T-helper 2 cell treated with Interferon-gamma antibody and Interleukin-4, amounts not matched to agents 100 ng/mL and 5 ng/mL, for 36 hours (primary cell): ENCODE measurements around the gene TBC1D22A. TPM values are rescaled to one million over a fixed set of nuclear protein-coding genes. Genes with fewer than 3 reads are reported as not detected.

Experiments used
- intact Hi-C: fragments of 100-400 bp; cut with micrococcal nuclease; formaldehyde crosslinking; loops from one replicate; pipeline ENCODE4 v1.15.1; 2023
- total RNA-seq: library from RNA; stranded (reverse); gene quantifications from 2 replicates; pipeline ENCODE4 v1.2.3, GENCODE V29; 2022

TBC1D22A gene
- total RNA-seq, 1 donor from 2014 or later: 32.8 TPM

- intact Hi-C loops: no loop called here
These were observed 10.0 kb upstream of the TBC1D22A start for GRCh38 chr22:46752286-46752987.

- intact Hi-C loops: no loop called here
These were observed 9.5 kb upstream of the TBC1D22A start for GRCh38 chr22:46752988-46753310.

- intact Hi-C loops: no loop called here
These were observed 9.1 kb upstream of the TBC1D22A start for GRCh38 chr22:46753360-46753759.

GRCh38 chr22:46753761-46754109 lies 8.7 kb upstream of the TBC1D22A start:
- intact Hi-C loops: no loop called here

- intact Hi-C loops: no loop called here
These were observed 8.2 kb upstream of the TBC1D22A start for GRCh38 chr22:46754110-46754799.

GRCh38 chr22:46754826-46755225 lies 7.6 kb upstream of the TBC1D22A start:
- intact Hi-C loops: no loop called here

- intact Hi-C loops: no loop called here
These were observed 6.9 kb upstream of the TBC1D22A start for GRCh38 chr22:46755525-46755924.

- intact Hi-C loops: no loop called here
These were observed 6.4 kb upstream of the TBC1D22A start for GRCh38 chr22:46756097-46756496.

GRCh38 chr22:46757104-46757503 lies 5.3 kb upstream of the TBC1D22A start:
- intact Hi-C loops: no loop called here

- intact Hi-C loops: no loop called here
These were observed 4.3 kb upstream of the TBC1D22A start for GRCh38 chr22:46758121-46758520.

GRCh38 chr22:46758867-46759290 lies 3.6 kb upstream of the TBC1D22A start:
- intact Hi-C loops: loop anchor here (1.0 kb wide), 1 partner anchor 44 kb away; no protein-coding TSS in a partner anchor

GRCh38 chr22:46761017-46761416 lies 1.4 kb upstream of the TBC1D22A start:
- intact Hi-C loops: no loop called here

GRCh38 chr22:46761539-46762237 lies 762 bp upstream of the TBC1D22A start:
- intact Hi-C loops: loop anchor here (1.0 kb wide), 2 partner anchors 23 to 30 kb away; partner anchors contain the start of gene CERK

GRCh38 chr22:46763051-46763705 lies 728 bp downstream of the TBC1D22A start:
- intact Hi-C loops: no loop called here

GRCh38 chr22:46764140-46764680 lies 1.8 kb downstream of the TBC1D22A start:
- intact Hi-C loops: no loop called here

- intact Hi-C loops: no loop called here
These were observed 2.5 kb downstream of the TBC1D22A start for GRCh38 chr22:46764779-46765485.

- intact Hi-C loops: no loop called here
These were observed 4.2 kb downstream of the TBC1D22A start for GRCh38 chr22:46766611-46767010.

GRCh38 chr22:46767249-46767985 lies 5.0 kb downstream of the TBC1D22A start:
- intact Hi-C loops: no loop called here

GRCh38 chr22:46769191-46769675 lies 6.8 kb downstream of the TBC1D22A start:
- intact Hi-C loops: no loop called here

GRCh38 chr22:46769706-46770105 lies 7.3 kb downstream of the TBC1D22A start:
- intact Hi-C loops: no loop called here
